HCT116 (cell line): ENCODE results near the gene HNRNPH1. TPM values are rescaled to one million over a fixed set of nuclear protein-coding genes. Genes with fewer than 3 reads are reported as not detected.

ENCODE experiments used
- ATAC-seq: fragments of 200-7000 bp; cut with Tn5 transposase; 2 replicates; pipeline ENCODE4 v1.9.1; 2020; ENCODE audit warnings: mild to moderate bottlenecking, moderate library complexity
- BruUV-seq: library from RNA; stranded (reverse); fragments of 400-500 nt; replicated peaks from 2 replicates; lab custom pipeline; 2021; lab: Mats Ljungman, UMichigan
- CTCF ChIA-PET: fragments of 300-600 bp; sonication (Branson Sonifier 250); formaldehyde crosslinking; loops from one replicate; lab custom pipeline; 2021; ENCODE audit warnings: antibody characterized with exemption; lab: Charles Lee
- POLR2A ChIA-PET: fragments of 300-600, 350-600 bp; sonication (Branson Sonifier 250); formaldehyde crosslinking; loops from one replicate; lab custom pipeline; 2021; ENCODE audit warnings: antibody characterized with exemption; lab: Charles Lee
- RAD21 ChIA-PET, 2 experiments: fragments of 300-600 bp; sonication (Branson Sonifier 250); formaldehyde crosslinking; loops; one replicate each; lab custom pipeline; 2023; ENCODE audit warnings: low total read pairs in 2 of 2; ENCODE audit not compliant: uncharacterized antibody in 2 of 2, unreplicated experiment in 2 of 2, low non-redundant PET in 1 of 2; lab: Charles Lee
- DNase-seq: peaks from one replicate; pipeline ENCODE4 v3.0.0-alpha.2; 2010; ENCODE audit warnings: low read depth, low spot score
- H2AFZ ChIP-seq: fragments of 200-600 bp; shearing (Covaris generic), sonication (generic); 2 replicates; pipeline ENCODE4 v1.6.1; 2017; ENCODE audit warnings: low read depth, mixed run types, mixed read lengths, antibody characterized with exemption, low read length; ENCODE audit not compliant: poor library complexity, severe bottlenecking
- H3K27ac ChIP-seq: 2 replicates; pipeline ENCODE4 v1.5.1; 2012; ENCODE audit warnings: low read depth, low read length
- H3K27me3 ChIP-seq: fragments of 200-600 bp; sonication (generic); 2 replicates; pipeline ENCODE4 v1.6.1; 2016; ENCODE audit warnings: mixed run types, low read length, mixed read lengths; ENCODE audit not compliant: insufficient read depth
- H3K36me3 ChIP-seq, 2 experiments: fragments of 200-500 bp in 1 of 2; fragments of 200-600 bp in 1 of 2; sonication (Bioruptor generic) in 1 of 2; sonication (generic) in 1 of 2; 2 replicates each; pipeline versions ENCODE4 v1.5.1 to v1.6.1; 2014 to 2016; ENCODE audit warnings: low read length in 2 of 2, inconsistent platforms in 1 of 2, mixed read lengths in 1 of 2, mixed run types in 1 of 2; ENCODE audit not compliant: insufficient read depth in 2 of 2, control insufficient read depth in 1 of 2
- H3K4me1 ChIP-seq, 2 experiments: fragments of 200-600 bp in 1 of 2; sonication (generic) in 1 of 2; 2 replicates each; pipeline versions ENCODE4 v1.5.1 to v1.6.1; 2012 to 2017; ENCODE audit warnings: low read length in 2 of 2, inconsistent platforms in 1 of 2, mild to moderate bottlenecking in 1 of 2, mixed read lengths in 1 of 2, mixed run types in 1 of 2, moderate library complexity in 1 of 2; ENCODE audit not compliant: insufficient read depth in 2 of 2, control insufficient read depth in 1 of 2
- H3K4me2 ChIP-seq: fragments of 200-600 bp; sonication (generic); 2 replicates; pipeline ENCODE4 v1.6.1; 2017; ENCODE audit warnings: mixed run types, low read length, mixed read lengths
- H3K4me3 ChIP-seq, 2 experiments: fragments of 200-600 bp in 1 of 2; sonication (generic) in 1 of 2; replicated peaks in 1 of 2; 2 replicates each; pipeline ENCODE4 v1.5.1; 2011 to 2016; ENCODE audit warnings: low read length in 2 of 2, control low read depth in 1 of 2, low read depth in 1 of 2, mild to moderate bottlenecking in 1 of 2, mixed read lengths in 1 of 2, mixed run types in 1 of 2
- H3K79me2 ChIP-seq: fragments of 200-600 bp; sonication (generic); 2 replicates; pipeline ENCODE4 v1.6.1; 2017; ENCODE audit warnings: mild to moderate bottlenecking, mixed run types, low read length, moderate library complexity, mixed read lengths; ENCODE audit not compliant: insufficient read depth
- H3K9ac ChIP-seq: fragments of 200-600 bp; sonication (generic); 2 replicates; pipeline ENCODE4 v1.6.1; 2016; ENCODE audit warnings: low read length, mixed read lengths
- H3K9me2 ChIP-seq: fragments of 200-600 bp; sonication (generic), shearing (Covaris generic); 2 replicates; pipeline ENCODE4 v1.6.1; 2017; ENCODE audit warnings: mixed run types, mild to moderate bottlenecking, moderate library complexity; ENCODE audit not compliant: insufficient read depth
- H3K9me3 ChIP-seq, 2 experiments: fragments of 200-500 bp in 1 of 2; fragments of 200-600 bp in 1 of 2; sonication (Bioruptor generic) in 1 of 2; sonication (generic) in 1 of 2; 2 replicates each; pipeline ENCODE4 v1.6.1; 2014 to 2017; ENCODE audit warnings: low read length in 2 of 2, mixed read lengths in 2 of 2, inconsistent platforms in 1 of 2, low read depth in 1 of 2, mild to moderate bottlenecking in 1 of 2, mixed run types in 1 of 2, moderate library complexity in 1 of 2; ENCODE audit not compliant: control insufficient read depth in 1 of 2, insufficient read depth in 1 of 2
- H4K20me1 ChIP-seq: fragments of 200-600 bp; sonication (generic), shearing (Covaris generic); 2 replicates; pipeline ENCODE4 v1.6.1; 2017; ENCODE audit warnings: mixed run types, mild to moderate bottlenecking, moderate library complexity; ENCODE audit not compliant: insufficient read depth
- CTCF ChIP-seq, 3 experiments: fragments of 200-600 bp in 1 of 3; sonication (generic) in 1 of 3; IDR thresholded peaks in 2 of 3; conservative IDR thresholded peaks in 1 of 3; 2 replicates each; pipeline ENCODE4 v1.5.1; 2012 to 2017; ENCODE audit warnings: low read depth in 2 of 3, low read length in 2 of 3, antibody characterized with exemption in 1 of 3, borderline replicate concordance in 1 of 3, control low read depth in 1 of 3, mild to moderate bottlenecking in 1 of 3, mixed read lengths in 1 of 3, mixed run types in 1 of 3, moderate library complexity in 1 of 3; ENCODE audit not compliant: insufficient read depth in 1 of 3
- EZH2 ChIP-seq: fragments of 200-600 bp; sonication (generic); IDR thresholded peaks from 2 replicates; pipeline ENCODE4 v1.6.1; 2017; ENCODE audit warnings: antibody characterized with exemption, mixed run types
- EZH2phosphoT487 ChIP-seq: fragments of 200-600 bp; IDR thresholded peaks from 2 replicates; pipeline ENCODE4 v1.6.1; 2018; ENCODE audit warnings: antibody characterized with exemption, borderline replicate concordance
- RAD21 ChIP-seq: IDR thresholded peaks from 2 replicates; pipeline ENCODE4 v1.6.1; 2012; ENCODE audit warnings: low read depth, mild to moderate bottlenecking
- YY1 ChIP-seq: IDR thresholded peaks from 2 replicates; pipeline ENCODE4 v1.6.1; 2011; ENCODE audit warnings: low read length, low read depth, moderate library complexity, mild to moderate bottlenecking; ENCODE audit not compliant: insufficient replicate concordance; ENCODE audit errors: extremely low read depth
- intact Hi-C: fragments of 100-400 bp; cut with micrococcal nuclease; formaldehyde crosslinking; loops from 2 replicates; pipeline ENCODE4 v1.10.0; 2022
- total RNA-seq: library from RNA; stranded (reverse); gene quantifications from one replicate; pipeline ENCODE4 v1.2.1, GENCODE V29; 2021; ENCODE audit not compliant: unreplicated experiment
- TF ChIP-seq, protein P1 (sequence below): IDR thresholded peaks from 2 replicates; pipeline ENCODE4 v1.6.1; 2011; ENCODE audit warnings: mild to moderate bottlenecking, low read length, moderate library complexity; ENCODE audit not compliant: insufficient replicate concordance; ENCODE audit errors: extremely low read depth

HNRNPH1 gene
- total RNA-seq, 1 experiment from 2014 or later, result 788 TPM

DNA sequence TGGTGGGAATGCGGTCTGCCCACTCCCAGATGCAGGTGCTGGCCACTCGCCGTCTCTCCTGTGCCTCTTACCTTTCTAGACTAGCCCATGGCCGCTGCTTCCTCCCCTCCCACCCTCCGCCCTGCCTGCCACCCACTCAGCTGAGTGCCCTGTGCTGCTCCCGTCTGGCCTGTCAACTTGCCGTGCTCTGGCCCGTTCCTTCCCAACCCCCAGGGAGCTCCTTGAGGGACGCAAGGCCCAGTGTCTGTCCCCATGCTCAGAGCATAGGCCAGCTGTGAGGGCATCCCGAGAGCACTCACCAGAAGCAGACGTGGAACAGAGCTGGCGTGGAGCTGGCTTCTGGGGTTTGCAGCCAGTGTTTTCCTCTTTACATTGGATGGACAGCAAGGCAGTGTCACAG, 20.2 kb downstream of the HNRNPH1 start:
- no peaks in the 10 kb centered on the region for H3K9me3 ChIP-seq
- ATAC-seq (no peak), DNase-seq (no peak)
- no TSS peak for BruUV-seq
- no peak overlapping the region for H3K9ac ChIP-seq
- no peaks in the 10 kb centered on the region for H3K9me2 ChIP-seq
- peaks cover 16 to 21% of the 10 kb centered on the region in 2 experiments for H3K36me3 ChIP-seq
- ChIA-PET RAD21 (no interaction called here), POLR2A (interaction anchor here (1.7 to 2.7 kb wide), 2 partner anchors 9 to 20 kb away, joined by 5 to 9 read pairs; partner anchors contain the start of gene HNRNPH1), CTCF (interaction anchor here (1.0 kb wide), 1 partner anchor 110 kb away, joined by 4 read pairs; no protein-coding TSS in a partner anchor)
- no peaks in the 10 kb centered on the region for H3K79me2 ChIP-seq
- H3K4me2 ChIP-seq, result no peak overlapping the region
- H3K4me3 ChIP-seq, result no peak overlapping the region
- no peak overlapping the region for H3K27ac ChIP-seq
- H4K20me1 ChIP-seq, result no peaks in the 10 kb centered on the region
- H3K27me3 ChIP-seq, result no peaks in the 10 kb centered on the region
- H2AFZ ChIP-seq, result no peak overlapping the region
- TF ChIP-seq CTCF (IDR thresholded peaks at IDR 0.05 in 2 of 3, conservative IDR thresholded peaks at IDR 0.05 in 1 of 3; ENCODE audit: borderline replicate concordance in 1 of 3, insufficient read depth in 1 of 3, low read depth in 2 of 3, low read length in 2 of 3) (no peak), RAD21 (no peak), EZH2 (no peak), YY1 (no peak), EZH2phosphoT487 (no peak)
- TF ChIP-seq, protein P1, sequence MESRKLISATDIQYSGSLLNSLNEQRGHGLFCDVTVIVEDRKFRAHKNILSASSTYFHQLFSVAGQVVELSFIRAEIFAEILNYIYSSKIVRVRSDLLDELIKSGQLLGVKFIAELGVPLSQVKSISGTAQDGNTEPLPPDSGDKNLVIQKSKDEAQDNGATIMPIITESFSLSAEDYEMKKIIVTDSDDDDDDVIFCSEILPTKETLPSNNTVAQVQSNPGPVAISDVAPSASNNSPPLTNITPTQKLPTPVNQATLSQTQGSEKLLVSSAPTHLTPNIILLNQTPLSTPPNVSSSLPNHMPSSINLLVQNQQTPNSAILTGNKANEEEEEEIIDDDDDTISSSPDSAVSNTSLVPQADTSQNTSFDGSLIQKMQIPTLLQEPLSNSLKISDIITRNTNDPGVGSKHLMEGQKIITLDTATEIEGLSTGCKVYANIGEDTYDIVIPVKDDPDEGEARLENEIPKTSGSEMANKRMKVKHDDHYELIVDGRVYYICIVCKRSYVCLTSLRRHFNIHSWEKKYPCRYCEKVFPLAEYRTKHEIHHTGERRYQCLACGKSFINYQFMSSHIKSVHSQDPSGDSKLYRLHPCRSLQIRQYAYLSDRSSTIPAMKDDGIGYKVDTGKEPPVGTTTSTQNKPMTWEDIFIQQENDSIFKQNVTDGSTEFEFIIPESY, result no peak
- no peaks in the 10 kb centered on the region for H3K4me1 ChIP-seq
- intact Hi-C loops, result no loop called here
